ENCODE measurements around the gene NREP. TPM values are rescaled to one million over a fixed set of nuclear protein-coding genes. Genes with fewer than 3 reads are reported as not detected.

NREP gene
- polyA plus RNA-seq, 1 experiment, result 387 TPM

DNA sequence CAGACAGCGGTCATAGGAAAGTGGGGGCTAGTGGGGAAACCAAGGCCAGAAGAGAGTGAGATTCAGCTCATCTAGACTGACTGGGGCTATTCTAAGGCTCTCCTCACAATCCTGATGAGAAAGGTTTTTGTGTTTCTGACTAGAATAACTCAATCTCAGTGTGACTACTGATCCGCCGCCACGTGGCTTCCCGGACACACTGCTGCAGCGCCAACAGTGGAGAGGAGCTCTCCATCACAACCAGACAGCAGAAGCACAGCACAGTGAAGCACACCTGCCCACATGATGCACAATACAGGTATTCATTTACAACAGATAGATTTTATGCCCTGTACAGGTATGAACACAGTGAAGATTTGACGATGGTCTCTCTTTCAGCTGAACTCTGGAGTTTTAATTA is 25.4 kb downstream of the NREP start:
- no peak overlapping the region for H3K4me3 ChIP-seq (ENCODE audit: low read depth, low read length)
- CTCF ChIA-PET, result no interaction called here
- no peak for DNase-seq (ENCODE audit: low read depth)
- TF ChIP-seq, protein P1, sequence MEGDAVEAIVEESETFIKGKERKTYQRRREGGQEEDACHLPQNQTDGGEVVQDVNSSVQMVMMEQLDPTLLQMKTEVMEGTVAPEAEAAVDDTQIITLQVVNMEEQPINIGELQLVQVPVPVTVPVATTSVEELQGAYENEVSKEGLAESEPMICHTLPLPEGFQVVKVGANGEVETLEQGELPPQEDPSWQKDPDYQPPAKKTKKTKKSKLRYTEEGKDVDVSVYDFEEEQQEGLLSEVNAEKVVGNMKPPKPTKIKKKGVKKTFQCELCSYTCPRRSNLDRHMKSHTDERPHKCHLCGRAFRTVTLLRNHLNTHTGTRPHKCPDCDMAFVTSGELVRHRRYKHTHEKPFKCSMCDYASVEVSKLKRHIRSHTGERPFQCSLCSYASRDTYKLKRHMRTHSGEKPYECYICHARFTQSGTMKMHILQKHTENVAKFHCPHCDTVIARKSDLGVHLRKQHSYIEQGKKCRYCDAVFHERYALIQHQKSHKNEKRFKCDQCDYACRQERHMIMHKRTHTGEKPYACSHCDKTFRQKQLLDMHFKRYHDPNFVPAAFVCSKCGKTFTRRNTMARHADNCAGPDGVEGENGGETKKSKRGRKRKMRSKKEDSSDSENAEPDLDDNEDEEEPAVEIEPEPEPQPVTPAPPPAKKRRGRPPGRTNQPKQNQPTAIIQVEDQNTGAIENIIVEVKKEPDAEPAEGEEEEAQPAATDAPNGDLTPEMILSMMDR (IDR thresholded peaks at IDR 0.05; ENCODE audit: insufficient read depth, low read depth, low read length), result no peak
- no peaks in the 10 kb centered on the region for H3K27me3 ChIP-seq (ENCODE audit: control insufficient read depth, insufficient read depth, low read length)
- peaks cover 6% of the 10 kb centered on the region for H3K36me3 ChIP-seq (ENCODE audit: control insufficient read depth, insufficient read depth, low read length)
- POLR2A ChIA-PET, result no interaction called here

- no peak for DNase-seq (ENCODE audit: low read depth)
- Histone ChIP-seq H3K36me3 (ENCODE audit: control insufficient read depth, insufficient read depth, low read length) (peaks cover 7% of the 10 kb centered on the region), H3K27me3 (ENCODE audit: control insufficient read depth, insufficient read depth, low read length) (no peaks in the 10 kb centered on the region), H3K4me3 (ENCODE audit: low read depth, low read length) (no peak overlapping the region)
- ChIA-PET CTCF (no interaction called here), POLR2A (no interaction called here)
- TF ChIP-seq, protein P1 (IDR thresholded peaks at IDR 0.05; ENCODE audit: insufficient read depth, low read depth, low read length), result no peak
These were observed 26.2 kb downstream of the NREP start for GRCh38 chr5:111730659-111731382.

- no peak overlapping the region for H3K4me3 ChIP-seq (ENCODE audit: low read depth, low read length)
- peaks cover 7% of the 10 kb centered on the region for H3K36me3 ChIP-seq (ENCODE audit: control insufficient read depth, insufficient read depth, low read length)
- TF ChIP-seq, protein P1 (IDR thresholded peaks at IDR 0.05; ENCODE audit: insufficient read depth, low read depth, low read length), result no peak
- DNase-seq (ENCODE audit: low read depth), result no peak
- ChIA-PET POLR2A (no interaction called here), CTCF (no interaction called here)
- no peaks in the 10 kb centered on the region for H3K27me3 ChIP-seq (ENCODE audit: control insufficient read depth, insufficient read depth, low read length)
These were observed 28.1 kb downstream of the NREP start for GRCh38 chr5:111728941-111729340.

GRCh38 chr5:111726986-111727385 is 30.0 kb downstream of the NREP start:
- H3K27me3 ChIP-seq (ENCODE audit: control insufficient read depth, insufficient read depth, low read length), result no peaks in the 10 kb centered on the region
- DNase-seq (ENCODE audit: low read depth), result no peak
- no peak overlapping the region for H3K4me3 ChIP-seq (ENCODE audit: low read depth, low read length)
- POLR2A ChIA-PET, result no interaction called here
- CTCF ChIA-PET, result interaction anchor here (0.6 kb wide), 1 partner anchor 976 kb away, joined by 3 read pairs; no protein-coding TSS in a partner anchor
- TF ChIP-seq, protein P1 (IDR thresholded peaks at IDR 0.05; ENCODE audit: insufficient read depth, low read depth, low read length), result no peak
- peaks cover 4% of the 10 kb centered on the region for H3K36me3 ChIP-seq (ENCODE audit: control insufficient read depth, insufficient read depth, low read length)

- no peak overlapping the region for H3K4me3 ChIP-seq (ENCODE audit: low read depth, low read length)
- H3K27me3 ChIP-seq (ENCODE audit: control insufficient read depth, insufficient read depth, low read length), result no peaks in the 10 kb centered on the region
- peak; percentile 51 for DNase-seq (ENCODE audit: low read depth)
- POLR2A ChIA-PET, result interaction anchor here (0.6 to 0.9 kb wide), 3 partner anchors 14 to 247 kb away, joined by 3 to 4 read pairs (median 3); no protein-coding TSS in a partner anchor
- peaks cover 3% of the 10 kb centered on the region; the same call in 1 of the 2 replicates for H3K36me3 ChIP-seq (ENCODE audit: control insufficient read depth, insufficient read depth, low read length)
- TF ChIP-seq, protein P1 (IDR thresholded peaks at IDR 0.05; ENCODE audit: insufficient read depth, low read depth, low read length), result no peak
- CTCF ChIA-PET, result interaction anchor here (0.9 to 1.2 kb wide), 2 partner anchors 13 to 100 kb away, joined by 3 to 4 read pairs; no protein-coding TSS in a partner anchor
These were observed 34.9 kb downstream of the NREP start for GRCh38 chr5:111722140-111722539.
